ENCODE data around the gene MDM2.

Gene MDM2

DNA sequence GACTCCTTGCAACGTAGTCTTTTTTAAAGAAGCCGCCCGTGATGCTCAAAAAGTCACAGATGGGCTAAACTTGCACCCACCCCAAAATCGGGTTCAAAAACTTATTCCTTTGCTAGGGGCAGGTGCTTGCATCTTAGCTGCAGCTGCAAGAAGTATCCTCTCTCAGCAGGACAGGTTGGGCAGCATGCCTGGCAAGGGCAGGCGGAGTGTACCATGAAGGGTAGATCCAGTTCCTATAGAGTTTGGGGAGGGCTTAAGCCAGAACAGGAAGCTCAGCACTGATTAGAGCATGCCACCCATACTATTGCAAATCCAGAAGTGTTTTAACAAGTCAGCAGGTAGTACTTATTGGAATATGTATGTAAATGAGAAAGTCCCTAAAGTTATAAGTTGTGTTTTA, 76.3 kb downstream of the MDM2 start:
- no peak for DNase-seq

DNA sequence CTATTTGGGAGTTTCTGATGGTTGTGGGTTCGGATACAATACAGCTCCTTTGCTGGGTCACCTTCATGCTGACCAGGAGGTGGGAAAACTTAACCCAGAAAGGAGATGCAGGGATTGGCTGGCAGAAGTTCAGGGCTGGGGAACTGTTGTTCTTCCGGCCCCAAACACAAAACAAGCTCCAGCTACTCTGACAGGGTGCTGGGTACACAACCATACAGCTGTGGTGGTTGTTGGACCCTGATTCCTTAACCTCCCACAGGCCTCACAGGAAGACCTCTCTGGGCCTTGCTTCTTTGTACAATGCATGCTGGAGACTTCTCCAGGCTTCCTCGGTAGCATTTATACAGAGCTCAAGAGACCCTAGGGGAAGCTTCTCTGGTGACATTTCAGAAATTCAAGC, 77.4 kb downstream of the MDM2 start:
- no peak for DNase-seq

DNA sequence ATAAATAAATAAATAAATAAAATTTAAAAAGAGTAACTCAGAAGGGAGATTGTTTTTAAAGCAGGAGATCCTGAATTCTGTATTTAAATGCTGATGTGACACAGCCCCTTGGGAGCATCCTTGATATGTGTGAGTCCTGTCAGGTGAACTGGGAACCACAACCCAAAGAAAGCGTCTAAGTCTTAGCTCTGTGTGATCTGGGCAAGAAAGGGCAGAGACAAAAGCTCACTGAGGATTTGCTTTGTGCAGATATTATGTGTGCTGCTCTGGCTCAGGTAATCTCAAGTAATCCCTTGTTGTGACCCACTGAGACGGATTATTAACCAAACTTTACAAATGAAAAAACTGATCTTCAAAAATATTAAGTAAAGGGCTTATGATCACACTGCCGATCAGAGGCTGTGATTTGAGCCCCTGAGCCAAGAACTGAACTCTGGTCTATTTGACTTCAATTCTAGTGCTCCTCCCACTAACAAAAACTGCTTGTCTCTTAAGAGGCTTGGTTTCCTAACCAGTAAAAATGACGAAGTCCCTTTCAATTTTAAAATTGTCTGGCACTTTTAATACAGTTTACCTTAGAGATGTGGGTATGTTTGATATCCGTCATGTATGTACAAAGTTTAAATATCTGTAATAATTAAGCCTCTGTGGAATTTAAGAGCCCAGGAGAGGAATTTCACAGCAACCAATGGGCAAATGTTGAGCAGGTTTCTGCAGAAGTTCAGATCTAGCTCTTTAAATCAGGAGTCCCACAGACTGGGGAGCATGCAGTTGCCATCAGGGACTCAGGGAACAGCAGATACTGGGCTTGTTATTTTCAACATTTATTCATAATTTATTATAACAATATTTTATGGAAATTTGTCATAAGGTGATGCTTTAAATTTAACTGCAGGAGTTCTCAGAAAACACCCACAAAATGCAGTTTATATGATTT, 78.9 kb downstream of the MDM2 start:
- no peak for DNase-seq

DNA sequence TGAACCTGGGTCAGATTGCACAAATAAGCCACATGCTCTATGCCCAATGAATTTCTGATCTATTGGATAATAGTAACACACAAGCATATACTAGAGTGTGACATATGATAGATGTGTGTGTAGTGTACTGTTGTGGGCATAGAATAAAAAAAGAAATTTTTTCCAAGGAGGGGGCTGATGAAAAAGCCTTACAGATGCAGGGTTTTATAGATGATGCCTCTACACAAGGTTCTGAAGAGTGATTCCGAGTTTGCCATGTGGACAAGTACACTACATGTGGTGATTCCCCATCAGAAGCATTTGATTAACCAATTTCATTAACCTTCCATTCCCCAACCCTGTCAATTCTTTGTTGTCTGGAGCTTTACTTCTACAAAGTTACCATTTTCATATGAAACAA, 79.7 kb downstream of the MDM2 start:
- no peak for DNase-seq

DNA sequence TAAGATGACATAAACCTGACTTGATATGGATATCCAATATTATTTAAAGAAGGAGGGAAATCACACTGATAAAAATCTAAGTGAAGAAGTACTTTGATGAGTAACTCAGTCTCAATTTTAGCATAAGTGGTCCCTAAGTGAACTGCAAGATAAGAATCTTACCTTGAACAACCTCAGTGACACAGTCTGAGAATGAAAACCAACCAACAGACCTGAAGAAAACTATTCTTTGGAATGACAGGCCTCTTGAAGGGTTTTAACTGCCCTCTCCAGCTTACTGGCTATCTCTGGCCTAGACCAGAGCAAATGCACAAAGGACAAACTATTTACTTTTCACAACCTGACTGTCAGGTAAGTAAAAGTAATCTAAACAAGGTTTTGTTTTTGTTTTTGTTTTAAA, 80.3 kb downstream of the MDM2 start:
- DNase-seq = no peak

DNA sequence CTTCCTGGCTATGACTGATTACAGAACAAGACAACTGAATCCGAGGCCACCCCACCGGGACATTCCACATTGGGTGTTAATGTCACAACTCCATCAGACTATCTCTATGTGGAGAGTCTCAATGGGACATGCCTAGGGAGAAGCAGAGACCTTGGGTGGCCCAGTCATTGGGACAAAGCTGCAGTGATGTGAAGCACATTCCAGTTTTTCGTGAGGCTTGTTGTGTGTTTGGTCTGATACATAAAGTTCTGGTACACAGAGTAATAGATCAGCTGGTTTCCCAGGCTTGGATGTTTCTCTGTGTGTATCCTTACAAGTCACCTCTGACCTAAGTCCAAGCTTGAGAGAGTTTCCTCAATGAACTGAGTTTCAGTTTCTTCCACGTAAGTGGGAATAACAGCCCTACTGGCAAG, 82.7 kb downstream of the MDM2 start:
- DNase-seq = no peak

DNA sequence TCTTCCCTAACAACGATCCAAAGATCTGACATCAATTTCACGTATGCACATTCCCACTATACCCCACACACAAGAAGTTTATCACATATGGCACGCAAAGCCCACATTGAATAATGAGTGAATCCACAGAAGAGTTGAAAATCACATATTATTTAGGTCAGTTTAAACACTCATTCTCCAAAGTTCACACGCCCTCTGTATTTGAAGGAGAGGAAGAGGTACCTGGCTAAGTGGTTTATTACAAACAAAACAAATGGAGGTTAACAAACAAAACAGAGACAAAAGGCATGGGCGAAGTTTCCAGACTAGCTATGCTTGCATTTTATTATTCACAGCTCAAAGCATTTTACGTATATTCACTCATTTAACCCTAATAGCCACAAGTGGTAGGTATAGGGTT, 83.2 kb downstream of the MDM2 start:
- DNase-seq = no peak

DNA sequence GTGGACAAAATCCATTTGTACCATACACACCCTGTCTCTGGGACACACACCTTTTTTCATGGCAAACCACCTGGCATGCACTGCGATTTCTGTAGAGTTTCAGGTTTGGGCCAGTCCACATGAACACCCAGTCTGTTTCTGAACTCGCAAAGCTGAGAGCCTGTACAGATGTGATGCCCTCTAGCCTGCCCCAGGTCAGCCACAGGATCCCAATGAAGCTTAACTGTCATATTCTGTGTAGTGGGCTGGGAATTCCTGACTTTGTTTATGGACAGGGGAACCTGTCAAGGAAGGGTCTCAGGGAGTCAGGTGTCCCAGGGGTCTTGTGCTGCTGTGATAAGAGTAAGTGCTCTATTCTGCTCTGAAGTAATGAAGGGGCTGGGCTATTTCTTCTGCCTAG, 85.2 kb downstream of the MDM2 start:
- no peak for DNase-seq

DNA sequence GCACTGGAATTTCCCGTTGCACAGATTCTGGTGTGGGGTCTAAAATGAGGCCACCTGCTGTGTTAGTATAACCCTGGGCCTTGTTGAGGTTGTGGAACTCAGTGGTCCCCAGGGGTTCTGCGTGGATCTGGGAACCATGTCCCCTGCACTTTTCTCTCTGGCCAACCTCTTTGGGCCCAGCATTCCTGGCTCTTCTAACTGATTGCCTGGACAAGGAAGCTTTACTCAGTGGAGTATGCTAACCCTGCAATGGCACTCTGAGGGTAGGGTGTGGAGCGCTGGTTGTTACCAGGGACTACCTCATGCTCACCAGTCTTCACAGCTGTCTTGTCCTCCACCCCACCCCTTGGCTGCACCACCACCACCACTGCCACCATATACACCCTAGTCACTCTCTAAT, 85.8 kb downstream of the MDM2 start:
- DNase-seq = no peak

DNA sequence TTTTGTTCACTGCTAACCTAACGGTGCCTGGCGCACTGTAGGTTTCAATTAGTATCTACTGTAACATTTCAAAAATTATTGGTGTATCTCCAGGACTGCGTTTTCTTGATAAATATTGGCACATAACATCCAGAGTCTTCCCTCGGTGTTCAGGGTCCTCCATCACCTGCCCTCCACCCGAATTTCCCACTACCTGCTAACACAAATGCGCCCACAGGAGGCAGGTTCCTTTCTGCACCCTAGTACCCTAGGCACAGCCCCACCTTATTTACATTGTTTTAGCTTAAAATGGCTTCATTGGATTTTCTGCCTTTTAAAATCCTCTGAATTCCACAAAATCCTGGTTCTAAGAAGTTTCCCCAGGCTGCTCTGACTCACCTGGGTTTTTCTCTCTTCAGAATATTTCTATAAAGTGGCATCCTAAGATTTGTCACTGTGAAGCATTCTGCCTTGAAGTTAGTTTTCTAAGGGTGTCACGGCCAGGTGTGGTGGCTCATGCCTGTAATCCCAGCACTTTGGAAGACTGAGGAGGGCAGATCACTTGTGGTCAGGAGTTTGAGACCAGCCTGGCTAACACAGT, 86.4 kb downstream of the MDM2 start:
- no peak for DNase-seq

DNA sequence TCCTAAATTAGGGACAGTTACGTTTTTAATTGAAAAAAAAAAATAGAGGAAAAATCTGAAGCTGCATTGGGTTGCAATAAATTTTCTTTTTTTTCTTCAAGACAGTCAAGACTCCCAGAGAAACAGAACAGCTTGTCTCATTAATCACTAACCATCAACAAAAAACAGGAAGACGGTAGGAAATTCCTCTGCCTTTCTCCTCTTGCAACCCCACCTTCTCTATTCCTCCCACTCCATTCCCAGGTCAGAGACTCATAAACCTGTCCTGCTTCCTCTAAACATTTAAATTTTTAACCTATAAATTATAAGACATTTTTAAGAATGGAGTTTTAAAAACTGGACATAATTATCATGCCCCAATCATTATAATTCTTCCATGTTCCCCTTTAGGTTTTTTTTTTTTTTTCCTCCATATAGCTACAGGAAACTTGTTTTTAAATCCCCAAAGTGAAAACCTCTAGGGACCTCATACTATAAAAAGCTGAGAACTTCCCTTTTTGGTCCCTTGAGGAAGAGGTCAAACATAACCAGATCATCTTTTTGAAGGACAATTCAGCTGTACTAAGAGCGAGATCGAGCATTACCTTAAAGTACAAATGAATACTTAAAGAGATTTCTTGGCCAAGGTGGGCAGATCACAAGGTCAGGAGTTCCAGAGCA, 89.0 kb downstream of the MDM2 start:
- no peak for DNase-seq

DNA sequence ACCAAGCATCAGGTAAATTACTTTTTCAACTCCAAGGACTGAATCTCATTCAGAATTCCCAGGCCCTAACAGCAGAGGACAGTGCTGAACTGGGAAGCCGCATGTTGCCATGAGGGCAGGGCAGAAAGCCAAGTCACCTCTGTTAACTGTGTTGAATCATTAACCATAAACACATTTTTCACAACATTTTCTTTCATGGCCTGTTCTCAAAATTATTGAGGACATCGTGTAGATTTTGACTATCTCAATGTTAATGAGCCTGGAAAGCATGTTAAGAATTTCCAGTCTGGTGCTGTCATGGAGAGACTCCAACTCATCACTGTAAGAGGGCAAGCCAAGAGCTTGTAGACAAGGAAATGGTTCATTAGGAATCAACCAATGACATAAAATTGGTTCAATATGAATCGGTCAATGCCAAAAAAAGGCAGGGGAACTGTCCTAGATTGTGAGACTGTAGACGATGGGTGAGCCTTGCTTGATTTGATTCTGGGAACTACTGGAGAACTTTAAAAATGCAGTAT, 91.3 kb downstream of the MDM2 start:
- DNase-seq = no peak

DNA sequence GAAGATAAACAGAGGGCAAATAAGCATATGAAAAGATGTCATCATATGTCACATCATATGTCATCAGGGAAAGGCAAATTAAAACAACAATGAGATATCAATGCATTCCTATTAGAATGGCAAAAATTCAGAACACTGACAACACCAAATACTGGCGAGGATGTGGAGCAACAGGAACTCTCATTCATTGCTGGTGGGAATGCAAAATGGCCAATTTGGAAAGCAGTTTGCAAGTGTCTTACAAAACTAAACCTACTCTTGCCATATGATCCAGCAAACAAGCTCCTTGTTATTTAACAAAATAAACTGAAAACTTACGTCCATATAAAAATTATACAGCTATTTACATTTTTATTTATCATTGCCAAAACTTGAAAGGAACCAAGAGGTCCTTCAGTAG, 92.3 kb downstream of the MDM2 start:
- DNase-seq = no peak
